Astrocyte of the spinal cord (primary cell): ENCODE results near the gene SELENOO.

ENCODE experiments used
- DNase-seq: peaks from one replicate; pipeline ENCODE4 v3.0.0; 2011; ENCODE audit warnings: low read depth, low spot score
- H3K4me3 ChIP-seq: 2 replicates; pipeline ENCODE4 v1.5.1; 2011; ENCODE audit warnings: low read depth, mild to moderate bottlenecking, low read length, moderate library complexity
- in situ Hi-C: cut with HindIII; loops from 2 replicates; pipeline ENCODE4 v1.10.0; 2017; ENCODE audit warnings: low sequenced_read_pairs
- TF ChIP-seq, protein P1 (sequence below): IDR thresholded peaks from 2 replicates; pipeline ENCODE4 v1.5.1; 2012; ENCODE audit warnings: low read depth, mild to moderate bottlenecking, low read length, inconsistent platforms

Gene SELENOO

DNA sequence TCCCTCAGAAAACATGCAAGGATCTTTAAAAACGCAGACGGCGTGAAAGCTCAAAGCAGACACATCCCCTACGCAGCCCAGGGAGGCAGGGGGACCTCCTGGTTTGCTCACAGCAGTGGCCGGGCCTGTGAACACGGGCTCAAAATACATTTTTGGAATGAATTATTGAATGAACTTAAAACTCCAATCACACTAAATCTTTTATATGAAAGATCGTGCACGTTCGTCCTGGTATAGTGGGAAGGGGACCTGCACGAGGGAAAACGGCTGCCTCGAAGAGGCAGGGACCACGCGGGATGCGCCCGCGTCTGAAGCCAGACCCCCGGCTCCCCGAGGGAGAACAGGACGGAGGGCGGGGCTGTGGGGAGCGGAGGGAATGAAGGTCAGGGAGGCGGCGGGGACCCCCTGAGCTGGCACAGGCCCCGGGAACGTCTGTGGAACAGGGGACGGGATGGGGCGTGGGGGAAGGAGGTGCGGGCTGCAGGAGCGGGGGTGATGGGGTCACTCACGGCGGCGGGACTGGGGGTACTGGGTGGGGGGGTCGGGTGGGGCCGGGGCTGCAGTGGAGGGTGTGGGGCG, 31.5 kb upstream of the SELENOO start:
- H3K4me3 ChIP-seq, result no peak overlapping the region
- no peak for DNase-seq
- in situ Hi-C loops, result no loop called here
- TF ChIP-seq, protein P1, sequence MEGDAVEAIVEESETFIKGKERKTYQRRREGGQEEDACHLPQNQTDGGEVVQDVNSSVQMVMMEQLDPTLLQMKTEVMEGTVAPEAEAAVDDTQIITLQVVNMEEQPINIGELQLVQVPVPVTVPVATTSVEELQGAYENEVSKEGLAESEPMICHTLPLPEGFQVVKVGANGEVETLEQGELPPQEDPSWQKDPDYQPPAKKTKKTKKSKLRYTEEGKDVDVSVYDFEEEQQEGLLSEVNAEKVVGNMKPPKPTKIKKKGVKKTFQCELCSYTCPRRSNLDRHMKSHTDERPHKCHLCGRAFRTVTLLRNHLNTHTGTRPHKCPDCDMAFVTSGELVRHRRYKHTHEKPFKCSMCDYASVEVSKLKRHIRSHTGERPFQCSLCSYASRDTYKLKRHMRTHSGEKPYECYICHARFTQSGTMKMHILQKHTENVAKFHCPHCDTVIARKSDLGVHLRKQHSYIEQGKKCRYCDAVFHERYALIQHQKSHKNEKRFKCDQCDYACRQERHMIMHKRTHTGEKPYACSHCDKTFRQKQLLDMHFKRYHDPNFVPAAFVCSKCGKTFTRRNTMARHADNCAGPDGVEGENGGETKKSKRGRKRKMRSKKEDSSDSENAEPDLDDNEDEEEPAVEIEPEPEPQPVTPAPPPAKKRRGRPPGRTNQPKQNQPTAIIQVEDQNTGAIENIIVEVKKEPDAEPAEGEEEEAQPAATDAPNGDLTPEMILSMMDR, result no peak

DNA sequence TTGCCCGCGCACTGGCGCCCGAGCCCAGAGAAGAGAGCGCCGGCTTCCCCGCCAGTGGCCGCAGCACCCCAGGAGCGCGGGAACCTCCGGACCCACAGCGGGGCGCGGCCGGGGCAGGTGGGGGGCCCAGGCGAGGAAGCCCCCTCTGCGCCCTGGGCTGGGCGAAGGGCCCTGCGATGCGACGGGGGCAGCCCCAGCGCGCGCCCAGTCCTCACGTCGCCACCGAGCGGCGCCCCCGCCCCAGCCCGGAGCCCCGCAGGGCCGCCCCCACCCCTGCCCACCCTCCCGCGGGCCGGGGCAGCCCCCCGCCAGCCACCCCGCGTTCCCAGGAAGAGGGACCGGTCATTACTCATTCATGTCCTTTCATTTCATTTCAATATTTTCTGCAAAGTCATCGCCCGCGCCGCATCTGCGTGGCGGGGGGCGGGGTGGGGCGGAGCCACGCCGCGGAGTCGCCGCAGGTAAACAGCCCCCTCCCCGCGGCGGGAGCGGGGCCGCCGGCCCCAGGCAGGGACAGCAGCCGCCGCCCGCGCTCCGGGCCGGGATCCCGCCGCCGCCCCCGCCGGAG, 31.0 kb upstream of the SELENOO start:
- H3K4me3 ChIP-seq, result peak overlapping the region; percentile 20
- in situ Hi-C loops, result no loop called here
- no peak for DNase-seq
- TF ChIP-seq, protein P1, result no peak

DNA sequence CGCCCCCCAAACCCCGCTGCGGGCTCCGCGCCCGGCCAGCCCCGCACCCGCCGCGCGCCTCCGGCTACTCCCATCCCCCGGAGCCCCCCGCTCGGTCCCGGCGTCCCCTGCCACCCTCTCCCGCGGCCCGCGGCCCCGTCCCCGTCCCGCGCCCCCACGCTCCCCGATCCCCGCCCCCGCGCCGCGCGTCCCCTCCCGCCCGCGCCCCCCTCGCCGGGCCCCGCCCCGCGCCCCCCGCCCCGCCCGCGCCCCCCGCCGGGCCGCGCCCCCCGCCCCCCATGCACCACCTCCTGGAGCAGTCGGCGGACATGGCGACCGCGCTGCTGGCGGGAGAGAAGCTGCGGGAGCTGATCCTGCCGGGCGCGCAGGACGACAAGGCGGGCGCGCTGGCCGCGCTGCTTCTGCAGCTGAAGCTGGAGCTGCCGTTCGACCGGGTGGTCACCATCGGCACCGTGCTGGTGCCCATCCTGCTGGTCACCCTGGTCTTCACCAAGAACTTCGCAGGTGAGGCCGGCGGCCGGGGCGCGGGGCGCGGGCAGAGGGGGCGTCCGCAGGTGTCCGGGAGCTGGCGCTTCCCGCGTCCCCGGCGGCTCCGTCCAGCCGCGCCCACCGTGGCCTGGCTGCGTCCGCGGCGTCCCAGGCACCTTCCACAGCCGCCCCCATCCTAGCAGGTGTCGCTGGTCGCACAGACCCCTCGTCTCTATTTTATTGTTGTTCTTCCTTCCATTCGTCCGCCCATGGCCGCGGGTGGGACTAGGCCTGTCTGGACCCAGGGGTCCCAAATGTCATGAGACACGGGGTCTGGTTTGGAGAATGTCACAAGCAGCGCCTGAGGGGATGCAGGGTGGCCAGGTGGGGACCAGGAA, 30.1 kb upstream of the SELENOO start, which contains the start of gene PANX2:
Gene PANX2 (plus strand): TSS at position 279 of the 866 bp plus-strand sequence. CDS start 0 bp downstream, at position 279.
- in situ Hi-C loops, result no loop called here
- TF ChIP-seq, protein P1, result no peak
- DNase-seq, result no peak
- peak within 1 kb of the TSS; percentile 20 for H3K4me3 ChIP-seq

DNA sequence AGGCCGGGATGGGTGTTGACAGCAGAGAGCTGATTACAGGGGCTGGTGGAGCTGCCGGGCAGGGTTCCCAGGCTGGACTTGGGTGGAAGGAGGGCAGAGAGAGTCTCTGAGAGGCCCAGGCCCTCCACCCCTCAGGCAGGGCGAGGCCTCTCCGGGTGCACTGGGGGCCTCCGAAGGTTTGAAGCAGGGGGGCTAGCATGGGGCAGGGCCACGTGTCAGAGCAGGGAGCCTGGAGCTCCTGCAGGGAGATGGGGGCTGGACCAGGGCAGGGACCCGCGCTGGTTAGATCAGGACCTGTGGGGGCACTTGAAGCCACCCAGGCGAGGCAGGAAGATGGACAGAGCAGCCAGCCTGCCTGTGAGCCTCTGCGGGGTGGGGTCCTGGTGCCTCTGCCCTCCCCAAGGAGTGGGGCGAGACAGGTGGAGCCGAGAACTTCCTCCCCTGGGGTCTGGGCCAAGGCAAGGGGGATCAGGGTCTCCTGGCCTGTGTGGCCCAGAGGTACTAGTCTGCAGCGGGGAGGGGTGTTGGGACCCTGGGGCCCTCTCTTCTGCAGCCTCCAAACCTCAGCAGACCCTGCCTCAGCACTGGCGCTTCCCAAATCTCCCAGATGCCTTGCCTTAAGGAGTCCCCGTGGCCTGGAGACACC, 29.4 kb upstream of the SELENOO start:
- H3K4me3 ChIP-seq, result no peak overlapping the region
- TF ChIP-seq, protein P1, result no peak
- in situ Hi-C loops, result no loop called here
- no peak for DNase-seq

DNA sequence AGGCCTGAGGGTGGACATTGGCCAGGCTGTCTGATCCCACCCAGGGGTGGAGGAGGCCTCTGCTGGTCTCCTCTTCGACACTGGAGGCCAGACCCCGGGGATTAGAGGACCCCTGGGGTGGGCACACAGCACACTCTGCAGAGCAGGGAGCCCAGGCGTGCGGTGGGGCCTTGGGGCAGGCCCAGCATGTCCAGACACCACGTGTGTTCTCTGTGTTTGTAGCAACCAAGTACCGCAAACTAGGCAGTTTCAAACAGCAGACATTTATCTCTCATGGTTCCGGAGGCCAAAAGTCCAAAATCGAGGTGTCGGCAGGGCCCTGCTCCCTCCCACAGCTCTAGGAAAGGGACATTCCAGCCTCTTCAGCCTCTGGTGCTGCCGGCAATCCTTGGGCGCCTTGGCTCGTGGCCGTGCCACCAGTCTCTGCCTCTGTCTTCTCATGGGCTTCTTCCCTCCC, 28.8 kb upstream of the SELENOO start:
- in situ Hi-C loops, result no loop called here
- H3K4me3 ChIP-seq, result no peak overlapping the region
- DNase-seq, result no peak
- TF ChIP-seq, protein P1, result no peak

DNA sequence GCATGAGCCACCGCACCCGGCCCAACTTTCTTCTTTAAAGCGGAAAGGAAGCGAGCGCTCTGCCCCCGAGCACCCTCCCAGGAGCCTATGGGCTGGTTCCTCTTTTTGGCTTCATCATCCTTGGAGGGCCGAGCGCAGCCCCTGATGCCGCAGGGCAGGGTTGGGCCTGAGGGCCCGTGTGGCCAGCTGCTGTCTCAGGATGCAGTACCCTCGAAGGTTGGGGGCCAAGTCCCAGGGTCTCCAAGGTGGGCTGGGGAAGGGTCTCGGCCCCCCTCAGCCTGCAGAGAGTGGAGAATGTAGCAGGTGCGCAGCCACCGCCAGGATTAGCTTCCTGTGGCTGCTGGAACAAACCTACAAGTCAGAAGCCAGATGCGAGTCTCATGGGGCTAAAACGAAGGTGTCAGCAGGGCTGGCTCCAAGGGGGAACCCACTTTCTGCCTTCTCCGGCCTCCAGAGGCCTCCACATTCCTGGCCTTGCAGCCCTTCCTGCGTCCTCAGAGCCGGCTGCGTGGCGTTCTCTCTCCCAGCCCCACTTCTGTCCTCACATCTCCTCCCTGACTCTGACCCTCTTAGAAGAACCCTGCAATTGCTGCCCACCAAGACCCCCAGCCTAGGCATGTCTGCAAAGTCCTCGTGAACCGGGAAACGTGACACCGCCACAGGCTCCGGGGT, 27.4 kb upstream of the SELENOO start:
- TF ChIP-seq, protein P1, result no peak
- H3K4me3 ChIP-seq, result no peak overlapping the region
- in situ Hi-C loops, result no loop called here
- DNase-seq, result no peak
